Testis (tissue), 2 donors: ENCODE measurements around the gene ZDHHC19.

Source experiments
- POLR2A ChIP-seq: fragments of 450-650 bp; IDR thresholded peaks from one replicate; pipeline ENCODE4 v1.6.1; 2017; ENCODE audit warnings: antibody characterized with exemption, mild to moderate bottlenecking, moderate library complexity
- TF ChIP-seq, protein P1 (sequence below), 3 experiments: fragments of 450-650 bp in 2 of 3; fragments of 200-600 bp in 1 of 3; sonication (generic) in 1 of 3; IDR thresholded peaks; one replicate each; pipeline ENCODE4 v1.5.1; 2016 to 2019; ENCODE audit warnings: antibody characterized with exemption in 3 of 3, mild to moderate bottlenecking in 2 of 3, moderate library complexity in 1 of 3

GRCh38 chr3:196202516-196202970, 8.7 kb downstream of the ZDHHC19 start:
- no peak for TF ChIP-seq POLR2A
- TF ChIP-seq, protein P1, sequence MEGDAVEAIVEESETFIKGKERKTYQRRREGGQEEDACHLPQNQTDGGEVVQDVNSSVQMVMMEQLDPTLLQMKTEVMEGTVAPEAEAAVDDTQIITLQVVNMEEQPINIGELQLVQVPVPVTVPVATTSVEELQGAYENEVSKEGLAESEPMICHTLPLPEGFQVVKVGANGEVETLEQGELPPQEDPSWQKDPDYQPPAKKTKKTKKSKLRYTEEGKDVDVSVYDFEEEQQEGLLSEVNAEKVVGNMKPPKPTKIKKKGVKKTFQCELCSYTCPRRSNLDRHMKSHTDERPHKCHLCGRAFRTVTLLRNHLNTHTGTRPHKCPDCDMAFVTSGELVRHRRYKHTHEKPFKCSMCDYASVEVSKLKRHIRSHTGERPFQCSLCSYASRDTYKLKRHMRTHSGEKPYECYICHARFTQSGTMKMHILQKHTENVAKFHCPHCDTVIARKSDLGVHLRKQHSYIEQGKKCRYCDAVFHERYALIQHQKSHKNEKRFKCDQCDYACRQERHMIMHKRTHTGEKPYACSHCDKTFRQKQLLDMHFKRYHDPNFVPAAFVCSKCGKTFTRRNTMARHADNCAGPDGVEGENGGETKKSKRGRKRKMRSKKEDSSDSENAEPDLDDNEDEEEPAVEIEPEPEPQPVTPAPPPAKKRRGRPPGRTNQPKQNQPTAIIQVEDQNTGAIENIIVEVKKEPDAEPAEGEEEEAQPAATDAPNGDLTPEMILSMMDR (IDR thresholded peaks at IDR 0.05): no peak
